Measurements from ENCODE around the gene LRMDA. TPM values are rescaled to one million over a fixed set of nuclear protein-coding genes. Genes with fewer than 3 reads are reported as not detected.

LRMDA gene
- total and polyA plus RNA-seq, 7 donors: 2.8 to 22.2 (median 9.0) TPM

- H3K36me3 ChIP-seq: no peaks in the 10 kb centered on the region
- no peaks in the 10 kb centered on the region for H3K4me1 ChIP-seq
- TF ChIP-seq EP300 (IDR thresholded peaks at IDR 0.05) (no peak), POLR2A (IDR thresholded peaks at IDR 0.05) (no peak), POLR2AphosphoS5 (IDR thresholded peaks at IDR 0.05) (no peak)
- no peaks in the 10 kb centered on the region for H3K9me3 ChIP-seq
- H3K27ac ChIP-seq: no peak overlapping the region
- H3K4me3 ChIP-seq: no peak overlapping the region
- H3K27me3 ChIP-seq: no peaks in the 10 kb centered on the region
- DNase-seq: no peak
- intact Hi-C loops (cut with DNase I): no loop called here
- WGBS, 2 donors: 20 to 58% methylated on average over 8 of the region's 8 CpGs
These were observed 308.2 kb downstream of the LRMDA start for GRCh38 chr10:75739414-75740143.

GRCh38 chr10:75740541-75740940 lies 309.1 kb downstream of the LRMDA start:
- H3K4me1 ChIP-seq: no peaks in the 10 kb centered on the region
- H3K27me3 ChIP-seq: no peaks in the 10 kb centered on the region
- H3K27ac ChIP-seq: no peak overlapping the region
- DNase-seq: no peak
- TF ChIP-seq CTCF (IDR thresholded peaks at IDR 0.05) (no peak), EP300 (IDR thresholded peaks at IDR 0.05) (no peak), POLR2AphosphoS5 (IDR thresholded peaks at IDR 0.05) (no peak), POLR2A (IDR thresholded peaks at IDR 0.05) (no peak)
- no peak overlapping the region for H3K4me3 ChIP-seq
- 94 to 99% methylated on average over 1 of the region's 1 CpG for WGBS, 2 donors
- intact Hi-C loops (cut with DNase I): no loop called here
- H3K36me3 ChIP-seq: no peaks in the 10 kb centered on the region
- H3K9me3 ChIP-seq: no peaks in the 10 kb centered on the region

GRCh38 chr10:75742355-75742754 lies 310.9 kb downstream of the LRMDA start:
- DNase-seq: no peak
- no peak overlapping the region for H3K4me3 ChIP-seq
- intact Hi-C loops (cut with DNase I): no loop called here
- 89 to 97% methylated on average over 1 of the region's 1 CpG for WGBS, 2 donors
- no peaks in the 10 kb centered on the region for H3K27me3 ChIP-seq
- TF ChIP-seq EP300 (IDR thresholded peaks at IDR 0.05): no peak
- TF ChIP-seq POLR2AphosphoS5 (IDR thresholded peaks at IDR 0.05): no peak
- no peak for TF ChIP-seq CTCF (IDR thresholded peaks at IDR 0.05)
- no peak for TF ChIP-seq POLR2A (IDR thresholded peaks at IDR 0.05)
- no peaks in the 10 kb centered on the region for H3K4me1 ChIP-seq
- no peak overlapping the region for H3K27ac ChIP-seq
- no peaks in the 10 kb centered on the region for H3K36me3 ChIP-seq
- H3K9me3 ChIP-seq: no peaks in the 10 kb centered on the region

GRCh38 chr10:75743291-75743778 lies 311.9 kb downstream of the LRMDA start:
- Histone ChIP-seq H3K27ac (peak overlapping the region in 1 of 4 donors; percentile 56), H3K4me1 (no peaks in the 10 kb centered on the region), H3K36me3 (no peaks in the 10 kb centered on the region), H3K9me3 (no peaks in the 10 kb centered on the region), H3K4me3 (no peak overlapping the region), H3K27me3 (no peaks in the 10 kb centered on the region)
- no peak for DNase-seq
- intact Hi-C loops (cut with DNase I): no loop called here
- no peak for TF ChIP-seq POLR2AphosphoS5 (IDR thresholded peaks at IDR 0.05)
- no peak for TF ChIP-seq EP300 (IDR thresholded peaks at IDR 0.05)
- TF ChIP-seq CTCF (IDR thresholded peaks at IDR 0.05): no peak
- TF ChIP-seq POLR2A (IDR thresholded peaks at IDR 0.05): no peak
- 68 to 71% methylated on average over 9 of the region's 9 CpGs for WGBS, 2 donors

- intact Hi-C loops (cut with DNase I): no loop called here
- H3K27ac ChIP-seq: no peak overlapping the region
- no peaks in the 10 kb centered on the region for H3K36me3 ChIP-seq
- no peak overlapping the region for H3K4me3 ChIP-seq
- H3K27me3 ChIP-seq: no peaks in the 10 kb centered on the region
- DNase-seq: no peak
- H3K9me3 ChIP-seq: no peaks in the 10 kb centered on the region
- TF ChIP-seq POLR2AphosphoS5 (IDR thresholded peaks at IDR 0.05) (no peak), POLR2A (IDR thresholded peaks at IDR 0.05) (no peak), CTCF (IDR thresholded peaks at IDR 0.05) (no peak), EP300 (IDR thresholded peaks at IDR 0.05) (no peak)
- H3K4me1 ChIP-seq: no peaks in the 10 kb centered on the region
These were observed 312.8 kb downstream of the LRMDA start for GRCh38 chr10:75744261-75744660.

Measured in sigmoid colon (tissue), 7 donors.